HG02798 (cell line): ENCODE results near the gene ZFR2.
"Not testable (repeated sequence)": the region's sequence is repeated elsewhere in the genome, so short reads cannot be mapped to it uniquely, and the experiment has no call there.

Experiments used
- ATAC-seq: cut with Tn5 transposase; IDR thresholded peaks from one replicate; pipeline ENCODE4 v1.9.1; 2021; ENCODE audit warnings: mild to moderate bottlenecking; ENCODE audit not compliant: unreplicated experiment, poor library complexity

Gene ZFR2

GRCh38 chr19:3760871-3761361 is 107.9 kb downstream of the ZFR2 start:
- no peak for ATAC-seq

- no peak for ATAC-seq
These were observed 109.2 kb downstream of the ZFR2 start for GRCh38 chr19:3759482-3760254.

- not testable (repeated sequence) for ATAC-seq
These were observed 110.5 kb downstream of the ZFR2 start for GRCh38 chr19:3758297-3758696.

GRCh38 chr19:3757705-3758104 is 111.1 kb downstream of the ZFR2 start:
- ATAC-seq = not testable (repeated sequence)
